ENCODE results near the gene SLC8A3.

DNA sequence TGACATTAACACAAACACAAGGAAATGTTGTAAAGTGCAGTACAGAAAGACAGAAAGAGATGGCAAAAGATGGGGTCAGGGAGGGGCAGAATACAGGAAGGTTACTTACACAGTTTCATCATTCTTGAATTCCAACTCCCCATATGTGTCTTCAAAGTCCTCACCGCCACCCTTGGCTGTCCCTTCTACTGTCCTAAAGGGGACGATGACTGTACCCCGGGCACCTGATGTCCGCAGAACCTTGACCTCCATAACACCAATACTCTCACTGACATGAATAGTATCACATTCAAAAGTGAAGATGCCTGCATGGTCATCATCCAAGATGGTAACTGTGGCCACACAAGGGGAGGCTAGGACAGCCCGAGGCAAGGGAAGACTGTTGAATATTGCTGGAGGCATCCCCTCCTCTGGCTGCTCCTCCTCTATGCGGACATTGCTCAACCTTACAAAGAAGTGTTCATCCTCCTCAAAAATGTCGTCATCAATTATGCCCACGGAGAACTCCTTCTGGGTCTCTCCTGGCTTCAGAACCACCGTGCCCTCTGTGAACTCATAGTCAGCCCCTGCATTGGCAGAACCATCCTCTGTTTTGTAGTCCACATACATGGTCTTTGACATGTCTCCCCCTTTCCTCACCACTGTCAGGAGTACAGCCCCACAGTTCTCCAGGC is 22.1 kb downstream of the SLC8A3 start:
- TF ChIP-seq, protein P1, sequence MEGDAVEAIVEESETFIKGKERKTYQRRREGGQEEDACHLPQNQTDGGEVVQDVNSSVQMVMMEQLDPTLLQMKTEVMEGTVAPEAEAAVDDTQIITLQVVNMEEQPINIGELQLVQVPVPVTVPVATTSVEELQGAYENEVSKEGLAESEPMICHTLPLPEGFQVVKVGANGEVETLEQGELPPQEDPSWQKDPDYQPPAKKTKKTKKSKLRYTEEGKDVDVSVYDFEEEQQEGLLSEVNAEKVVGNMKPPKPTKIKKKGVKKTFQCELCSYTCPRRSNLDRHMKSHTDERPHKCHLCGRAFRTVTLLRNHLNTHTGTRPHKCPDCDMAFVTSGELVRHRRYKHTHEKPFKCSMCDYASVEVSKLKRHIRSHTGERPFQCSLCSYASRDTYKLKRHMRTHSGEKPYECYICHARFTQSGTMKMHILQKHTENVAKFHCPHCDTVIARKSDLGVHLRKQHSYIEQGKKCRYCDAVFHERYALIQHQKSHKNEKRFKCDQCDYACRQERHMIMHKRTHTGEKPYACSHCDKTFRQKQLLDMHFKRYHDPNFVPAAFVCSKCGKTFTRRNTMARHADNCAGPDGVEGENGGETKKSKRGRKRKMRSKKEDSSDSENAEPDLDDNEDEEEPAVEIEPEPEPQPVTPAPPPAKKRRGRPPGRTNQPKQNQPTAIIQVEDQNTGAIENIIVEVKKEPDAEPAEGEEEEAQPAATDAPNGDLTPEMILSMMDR (IDR thresholded peaks at IDR 0.05) = no peak
- no peak for TF ChIP-seq EP300 (IDR thresholded peaks at IDR 0.05)
